ENCODE results near the gene SLC4A4.

SLC4A4 gene

DNA sequence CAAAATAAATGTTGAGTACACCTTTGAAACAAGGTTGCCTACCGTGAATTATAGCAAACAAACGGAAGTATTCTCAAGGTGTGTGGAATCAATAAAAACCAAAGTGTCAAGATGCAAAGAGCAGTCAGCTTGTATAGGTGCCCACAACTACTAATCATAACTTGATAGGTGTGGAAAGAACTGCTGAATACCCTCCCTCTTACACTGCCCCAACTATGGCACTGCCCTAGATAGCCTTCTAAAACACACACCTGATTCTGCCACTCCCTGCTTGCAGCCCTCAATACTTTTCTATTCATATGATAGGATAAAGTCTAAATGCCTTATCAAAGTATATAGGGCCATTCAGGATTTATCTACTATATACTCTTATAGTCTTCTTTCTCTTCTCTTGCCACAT, 31.1 kb upstream of the SLC4A4 start:
- Histone ChIP-seq H3K9ac (ENCODE audit: low read length) (no peak overlapping the region), H3K36me3 (ENCODE audit: control insufficient read depth in 1 of 2, insufficient read depth in 2 of 2, low read depth in 1 of 2, low read length in 2 of 2) (no peaks in the 10 kb centered on the region), H2BK15ac (ENCODE audit: low read depth, poor library complexity, severe bottlenecking) (no peak overlapping the region), H3K9me3 (ENCODE audit: control insufficient read depth, low read length) (no peaks in the 10 kb centered on the region), H3K4ac (ENCODE audit: low read depth in 1 of 2, low read length in 2 of 2) (no peak overlapping the region), H3K4me1 (ENCODE audit: control insufficient read depth, insufficient read depth, low read depth, low read length) (no peaks in the 10 kb centered on the region), H3K27ac (ENCODE audit: low read length, poor library complexity, severe bottlenecking) (no peak overlapping the region), H3K27me3 (ENCODE audit: control insufficient read depth in 1 of 2, insufficient read depth in 1 of 2, low read length in 2 of 2) (no peaks in the 10 kb centered on the region), H2BK5ac (ENCODE audit: low read depth, low read length, poor library complexity, severe bottlenecking) (no peak overlapping the region), H3K14ac (ENCODE audit: low read length in 2 of 2) (no peak overlapping the region), H3K23ac (ENCODE audit: low read length in 2 of 2) (no peak overlapping the region), H4K91ac (ENCODE audit: low read length) (no peak overlapping the region), H4K8ac (ENCODE audit: low read length) (no peak overlapping the region), H3K79me1 (replicated peaks; ENCODE audit: low read length, poor library complexity, severe bottlenecking) (peaks cover 4% of the 10 kb centered on the region), H3K18ac (ENCODE audit: low read depth in 1 of 2, low read length in 2 of 2) (no peak overlapping the region), H2BK12ac (ENCODE audit: low read length in 2 of 2) (no peak overlapping the region), H2BK120ac (ENCODE audit: low read depth, low read length) (no peak overlapping the region), H2AK5ac (ENCODE audit: low read length, severe bottlenecking) (no peak overlapping the region), H3K4me2 (ENCODE audit: low read length, poor library complexity, severe bottlenecking) (no peak overlapping the region), H2AFZ (ENCODE audit: low read depth, low read length) (no peak overlapping the region), H3K4me3 (ENCODE audit: insufficient read depth in 1 of 2, low read depth in 1 of 2, low read length in 2 of 2) (no peak overlapping the region)
- DNase-seq: no peak
- WGBS: 100% methylated on average over 2 of the region's 2 CpGs

DNA sequence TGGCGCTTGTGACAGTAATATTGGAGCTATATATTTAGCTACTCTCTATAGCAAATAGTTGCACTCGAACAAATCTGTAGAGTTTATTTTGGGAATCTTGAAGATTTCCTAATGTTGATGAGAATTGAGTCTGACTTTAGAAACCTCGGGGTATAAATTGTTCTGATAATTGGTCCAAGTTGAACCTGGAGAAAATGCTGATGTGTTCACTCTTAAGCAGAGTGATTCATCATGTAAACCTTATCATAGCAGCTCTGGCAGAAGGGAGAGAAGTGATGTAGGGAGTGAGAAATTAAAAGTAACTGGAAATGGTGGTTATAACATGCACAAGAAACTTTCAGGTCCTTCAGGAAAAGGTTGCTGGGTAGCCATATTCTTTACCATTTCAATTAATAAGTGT, 16.4 kb upstream of the SLC4A4 start:
- Histone ChIP-seq H3K27me3 (ENCODE audit: control insufficient read depth in 1 of 2, insufficient read depth in 1 of 2, low read length in 2 of 2) (no peaks in the 10 kb centered on the region), H2BK5ac (ENCODE audit: low read depth, low read length, poor library complexity, severe bottlenecking) (no peak overlapping the region), H3K36me3 (ENCODE audit: control insufficient read depth in 1 of 2, insufficient read depth in 2 of 2, low read depth in 1 of 2, low read length in 2 of 2) (no peaks in the 10 kb centered on the region), H3K79me1 (replicated peaks; ENCODE audit: low read length, poor library complexity, severe bottlenecking) (peaks cover 2% of the 10 kb centered on the region), H3K9me3 (ENCODE audit: control insufficient read depth, low read length) (no peaks in the 10 kb centered on the region), H2AFZ (ENCODE audit: low read depth, low read length) (no peak overlapping the region), H2BK120ac (ENCODE audit: low read depth, low read length) (no peak overlapping the region), H3K27ac (ENCODE audit: low read length, poor library complexity, severe bottlenecking) (no peak overlapping the region), H3K23ac (ENCODE audit: low read length in 2 of 2) (no peak overlapping the region), H3K4ac (ENCODE audit: low read depth in 1 of 2, low read length in 2 of 2) (no peak overlapping the region), H2AK5ac (ENCODE audit: low read length, severe bottlenecking) (no peak overlapping the region), H3K4me2 (ENCODE audit: low read length, poor library complexity, severe bottlenecking) (no peak overlapping the region), H3K4me1 (ENCODE audit: control insufficient read depth, insufficient read depth, low read depth, low read length) (no peaks in the 10 kb centered on the region), H4K91ac (ENCODE audit: low read length) (no peak overlapping the region), H3K4me3 (ENCODE audit: insufficient read depth in 1 of 2, low read depth in 1 of 2, low read length in 2 of 2) (no peak overlapping the region), H2BK12ac (ENCODE audit: low read length in 2 of 2) (no peak overlapping the region), H3K9ac (ENCODE audit: low read length) (no peak overlapping the region), H3K14ac (ENCODE audit: low read length in 2 of 2) (no peak overlapping the region), H3K18ac (ENCODE audit: low read depth in 1 of 2, low read length in 2 of 2) (no peak overlapping the region), H2BK15ac (ENCODE audit: low read depth, poor library complexity, severe bottlenecking) (no peak overlapping the region), H4K8ac (ENCODE audit: low read length) (no peak overlapping the region)
- DNase-seq: no peak
- 93% methylated on average over 2 of the region's 3 CpGs for WGBS

DNA sequence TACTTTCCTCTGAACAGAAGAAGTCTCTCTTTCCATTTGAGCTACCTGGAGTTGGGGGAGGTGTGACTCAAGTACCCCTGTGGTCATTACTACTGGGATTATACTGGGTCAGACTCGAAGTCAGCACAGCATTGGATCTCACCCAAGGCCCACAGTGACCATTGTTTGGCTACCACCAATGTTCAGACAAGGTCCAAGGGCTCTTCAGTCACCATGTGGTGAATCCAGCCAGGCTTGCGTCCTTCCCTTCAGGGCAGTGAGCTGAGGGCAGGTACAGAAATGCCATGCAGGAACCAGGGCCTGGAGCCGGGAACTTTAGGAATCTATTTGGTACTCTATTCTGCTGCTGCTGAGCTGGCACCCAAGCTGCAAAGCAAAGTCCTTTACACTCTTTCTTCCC, 5.5 kb upstream of the SLC4A4 start:
- H2BK15ac ChIP-seq (ENCODE audit: low read depth, poor library complexity, severe bottlenecking): no peak overlapping the region
- no peak overlapping the region for H3K23ac ChIP-seq (ENCODE audit: low read length in 2 of 2)
- H2AK5ac ChIP-seq (ENCODE audit: low read length, severe bottlenecking): no peak overlapping the region
- no peaks in the 10 kb centered on the region for H3K36me3 ChIP-seq (ENCODE audit: control insufficient read depth in 1 of 2, insufficient read depth in 2 of 2, low read depth in 1 of 2, low read length in 2 of 2)
- H3K79me1 ChIP-seq (replicated peaks; ENCODE audit: low read length, poor library complexity, severe bottlenecking): peaks cover 1% of the 10 kb centered on the region
- H3K14ac ChIP-seq (ENCODE audit: low read length in 2 of 2): no peak overlapping the region
- H3K27me3 ChIP-seq (ENCODE audit: control insufficient read depth in 1 of 2, insufficient read depth in 1 of 2, low read length in 2 of 2): no peaks in the 10 kb centered on the region
- no peak overlapping the region for H2BK12ac ChIP-seq (ENCODE audit: low read length in 2 of 2)
- H3K18ac ChIP-seq (ENCODE audit: low read depth in 1 of 2, low read length in 2 of 2): no peak overlapping the region
- H3K27ac ChIP-seq (ENCODE audit: low read length, poor library complexity, severe bottlenecking): no peak overlapping the region
- no peak overlapping the region for H3K4ac ChIP-seq (ENCODE audit: low read depth in 1 of 2, low read length in 2 of 2)
- DNase-seq: no peak
- no peak overlapping the region for H3K4me3 ChIP-seq (ENCODE audit: insufficient read depth in 1 of 2, low read depth in 1 of 2, low read length in 2 of 2)
- H2AFZ ChIP-seq (ENCODE audit: low read depth, low read length): no peak overlapping the region
- no peak overlapping the region for H2BK5ac ChIP-seq (ENCODE audit: low read depth, low read length, poor library complexity, severe bottlenecking)
- H3K4me2 ChIP-seq (ENCODE audit: low read length, poor library complexity, severe bottlenecking): no peak overlapping the region
- H4K8ac ChIP-seq (ENCODE audit: low read length): no peak overlapping the region
- no peak overlapping the region for H2BK120ac ChIP-seq (ENCODE audit: low read depth, low read length)
- H3K4me1 ChIP-seq (ENCODE audit: control insufficient read depth, insufficient read depth, low read depth, low read length): peaks cover 2% of the 10 kb centered on the region
- 92% methylated on average over 3 of the region's 3 CpGs for WGBS
- no peaks in the 10 kb centered on the region for H3K9me3 ChIP-seq (ENCODE audit: control insufficient read depth, low read length)
- no peak overlapping the region for H3K9ac ChIP-seq (ENCODE audit: low read length)
- H4K91ac ChIP-seq (ENCODE audit: low read length): no peak overlapping the region

DNA sequence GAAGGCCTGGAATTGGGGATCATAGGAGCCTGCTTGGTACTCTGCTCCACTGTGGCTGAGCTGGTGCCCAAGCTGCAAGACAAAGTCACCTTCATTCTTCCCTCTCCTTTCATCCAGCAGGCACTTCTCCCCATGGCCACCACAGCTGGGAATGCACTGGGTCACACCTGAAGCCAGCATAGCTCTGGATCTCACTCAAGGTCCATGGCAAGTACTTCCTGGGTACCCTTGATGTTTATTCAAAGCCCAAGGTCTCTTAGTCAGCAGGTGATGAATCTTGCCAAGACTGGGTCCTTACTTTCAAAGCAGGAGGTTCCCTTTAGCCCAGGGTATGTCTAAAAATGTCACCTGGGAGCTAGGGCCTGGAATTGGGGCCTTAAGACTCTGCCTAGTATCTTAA, 4.9 kb upstream of the SLC4A4 start:
- H3K9ac ChIP-seq (ENCODE audit: low read length): no peak overlapping the region
- no peak overlapping the region for H4K91ac ChIP-seq (ENCODE audit: low read length)
- no peak overlapping the region for H2BK12ac ChIP-seq (ENCODE audit: low read length in 2 of 2)
- H3K27me3 ChIP-seq (ENCODE audit: control insufficient read depth in 1 of 2, insufficient read depth in 1 of 2, low read length in 2 of 2): no peaks in the 10 kb centered on the region
- H3K27ac ChIP-seq (ENCODE audit: low read length, poor library complexity, severe bottlenecking): no peak overlapping the region
- no peak overlapping the region for H3K4ac ChIP-seq (ENCODE audit: low read depth in 1 of 2, low read length in 2 of 2)
- H3K4me3 ChIP-seq (ENCODE audit: insufficient read depth in 1 of 2, low read depth in 1 of 2, low read length in 2 of 2): no peak overlapping the region
- H3K4me1 ChIP-seq (ENCODE audit: control insufficient read depth, insufficient read depth, low read depth, low read length): peaks cover 2% of the 10 kb centered on the region
- H3K79me1 ChIP-seq (replicated peaks; ENCODE audit: low read length, poor library complexity, severe bottlenecking): peaks cover 1% of the 10 kb centered on the region
- no peak for DNase-seq
- H2AK5ac ChIP-seq (ENCODE audit: low read length, severe bottlenecking): no peak overlapping the region
- H4K8ac ChIP-seq (ENCODE audit: low read length): no peak overlapping the region
- no peak overlapping the region for H3K18ac ChIP-seq (ENCODE audit: low read depth in 1 of 2, low read length in 2 of 2)
- no peak overlapping the region for H3K4me2 ChIP-seq (ENCODE audit: low read length, poor library complexity, severe bottlenecking)
- H2AFZ ChIP-seq (ENCODE audit: low read depth, low read length): no peak overlapping the region
- no peak overlapping the region for H3K14ac ChIP-seq (ENCODE audit: low read length in 2 of 2)
- no peak overlapping the region for H2BK5ac ChIP-seq (ENCODE audit: low read depth, low read length, poor library complexity, severe bottlenecking)
- no peaks in the 10 kb centered on the region for H3K9me3 ChIP-seq (ENCODE audit: control insufficient read depth, low read length)
- no peak overlapping the region for H2BK15ac ChIP-seq (ENCODE audit: low read depth, poor library complexity, severe bottlenecking)
- no peak overlapping the region for H2BK120ac ChIP-seq (ENCODE audit: low read depth, low read length)
- no peak overlapping the region for H3K23ac ChIP-seq (ENCODE audit: low read length in 2 of 2)
- no peaks in the 10 kb centered on the region for H3K36me3 ChIP-seq (ENCODE audit: control insufficient read depth in 1 of 2, insufficient read depth in 2 of 2, low read depth in 1 of 2, low read length in 2 of 2)

All from mesenchymal stem cell (in vitro differentiated cells and primary cell).